Ramos (cell line): ENCODE data around the gene UNC13A.

Source experiments
- in situ Hi-C: fragments of 300-500 bp; cut with MboI; formaldehyde crosslinking; loops from one replicate; pipeline ENCODE4 v1.14.3; 2022; ENCODE audit warnings: low sequenced_read_pairs; ENCODE audit not compliant: unreplicated experiment

UNC13A gene

GRCh38 chr19:17633700-17634099, 54.5 kb downstream of the UNC13A start:
- in situ Hi-C loops, result no loop called here

- in situ Hi-C loops, result no loop called here
These were observed 55.6 kb downstream of the UNC13A start for GRCh38 chr19:17632577-17632976.

GRCh38 chr19:17629760-17630159, 58.4 kb downstream of the UNC13A start:
- in situ Hi-C loops, result no loop called here

GRCh38 chr19:17627921-17628320, 60.2 kb downstream of the UNC13A start:
- in situ Hi-C loops, result no loop called here

- in situ Hi-C loops, result no loop called here
These were observed 61.0 kb downstream of the UNC13A start for GRCh38 chr19:17627161-17627560.

GRCh38 chr19:17626456-17627015, 61.6 kb downstream of the UNC13A start:
- in situ Hi-C loops, result no loop called here

GRCh38 chr19:17625980-17626379, 62.2 kb downstream of the UNC13A start:
- in situ Hi-C loops, result no loop called here

GRCh38 chr19:17625043-17625442, 63.1 kb downstream of the UNC13A start:
- in situ Hi-C loops, result no loop called here

GRCh38 chr19:17624314-17624991, 63.7 kb downstream of the UNC13A start:
- in situ Hi-C loops, result no loop called here

- in situ Hi-C loops, result no loop called here
These were observed 64.8 kb downstream of the UNC13A start for GRCh38 chr19:17623224-17623935.

- in situ Hi-C loops, result no loop called here
These were observed 67.5 kb downstream of the UNC13A start for GRCh38 chr19:17620696-17621095.

- in situ Hi-C loops, result no loop called here
These were observed 69.2 kb downstream of the UNC13A start for GRCh38 chr19:17618936-17619335.

- in situ Hi-C loops, result no loop called here
These were observed 69.8 kb downstream of the UNC13A start for GRCh38 chr19:17618281-17618903.

- in situ Hi-C loops, result no loop called here
These were observed 70.4 kb downstream of the UNC13A start for GRCh38 chr19:17617807-17618192.

- in situ Hi-C loops, result no loop called here
These were observed 71.0 kb downstream of the UNC13A start for GRCh38 chr19:17616961-17617806.

GRCh38 chr19:17616686-17616960, 71.5 kb downstream of the UNC13A start:
- in situ Hi-C loops, result no loop called here

- in situ Hi-C loops, result no loop called here
These were observed 72.1 kb downstream of the UNC13A start for GRCh38 chr19:17615889-17616685.

- in situ Hi-C loops, result no loop called here
These were observed 73.7 kb downstream of the UNC13A start for GRCh38 chr19:17614476-17614875.

- in situ Hi-C loops, result no loop called here
These were observed 76.5 kb downstream of the UNC13A start for GRCh38 chr19:17611462-17612244.
